SK-N-SH (cell line): ENCODE results near the gene BNIP5. TPM values are rescaled to one million over a fixed set of nuclear protein-coding genes. Genes with fewer than 3 reads are reported as not detected.

Experiments used
- CTCF ChIA-PET: fragments of 300-600, 350-600 bp; formaldehyde crosslinking; extraction: SDS; loops from one replicate; lab custom pipeline; 2021; lab: Yijun Ruan, JAX
- POLR2A ChIA-PET: fragments of 350-600 bp; sonication (Branson Sonifier 250); formaldehyde crosslinking; extraction: SDS; loops from one replicate; lab custom pipeline; 2020; ENCODE audit warnings: antibody characterized with exemption, inconsistent platforms; lab: Yijun Ruan, JAX
- DNase-seq: peaks from one replicate; pipeline ENCODE4 v3.0.0; 2012
- H2AFZ ChIP-seq: fragments of 200-600 bp; sonication (generic); 2 replicates; pipeline ENCODE4 v1.8.1; 2016; ENCODE audit warnings: antibody characterized with exemption, mild to moderate bottlenecking, low read depth
- H3F3A ChIP-seq: fragments of 200-600 bp; sonication (generic); replicated peaks from 2 replicates; pipeline ENCODE3; 2016; ENCODE audit warnings: antibody characterized with exemption, mild to moderate bottlenecking; ENCODE audit not compliant: insufficient read depth
- H3K27ac ChIP-seq, 2 experiments: fragments of 200-500 bp in 1 of 2; fragments of 200-600 bp in 1 of 2; sonication (Bioruptor generic) in 1 of 2; sonication (generic), shearing (Covaris generic) in 1 of 2; 2 replicates each; pipeline versions ENCODE4 v1.5.1 to v1.6.1; 2014 to 2016; ENCODE audit warnings: low read depth in 2 of 2, inconsistent platforms in 1 of 2, low read length in 1 of 2, mild to moderate bottlenecking in 1 of 2, mixed read lengths in 1 of 2
- H3K27me3 ChIP-seq: fragments of 200-600 bp; sonication (generic), shearing (Covaris generic); 2 replicates; pipeline ENCODE4 v1.6.1; 2016; ENCODE audit warnings: mixed run types; ENCODE audit not compliant: insufficient read depth
- H3K36me3 ChIP-seq, 2 experiments: fragments of 200-500 bp in 1 of 2; fragments of 200-600 bp in 1 of 2; sonication (Bioruptor generic) in 1 of 2; sonication (generic) in 1 of 2; replicated peaks in 1 of 2; 2 replicates each; pipeline versions ENCODE3 to v1.5.1; 2014 to 2016; ENCODE audit warnings: low read length in 1 of 2, mild to moderate bottlenecking in 1 of 2; ENCODE audit not compliant: insufficient read depth in 2 of 2, control insufficient read depth in 1 of 2
- H3K4me1 ChIP-seq, 2 experiments: fragments of 200-500 bp in 1 of 2; fragments of 200-600 bp in 1 of 2; sonication (Bioruptor generic) in 1 of 2; sonication (generic), shearing (Covaris generic) in 1 of 2; 2 replicates each; pipeline versions ENCODE4 v1.5.1 to v1.6.1; 2014 to 2016; ENCODE audit warnings: low read depth in 1 of 2, low read length in 1 of 2, mixed run types in 1 of 2; ENCODE audit not compliant: insufficient read depth in 2 of 2, control insufficient read depth in 1 of 2
- H3K4me2 ChIP-seq: fragments of 200-600 bp; sonication (generic), shearing (Covaris generic); 2 replicates; pipeline ENCODE4 v1.6.1; 2017; ENCODE audit warnings: mixed run types
- H3K4me3 ChIP-seq, 2 experiments: fragments of 200-500 bp in 1 of 2; fragments of 200-600 bp in 1 of 2; sonication (Bioruptor generic) in 1 of 2; sonication (generic), shearing (Covaris generic) in 1 of 2; 2 replicates each; pipeline versions ENCODE4 v1.5.1 to v1.8.1; 2014 to 2016; ENCODE audit warnings: low read depth in 2 of 2, inconsistent platforms in 1 of 2, low read length in 1 of 2, mild to moderate bottlenecking in 1 of 2, mixed read lengths in 1 of 2, moderate library complexity in 1 of 2
- H3K79me2 ChIP-seq: fragments of 200-600 bp; sonication (generic); 2 replicates; pipeline ENCODE4 v1.8.1; 2017; ENCODE audit warnings: mild to moderate bottlenecking; ENCODE audit not compliant: insufficient read depth
- H3K9ac ChIP-seq: fragments of 200-600 bp; sonication (generic); 2 replicates; pipeline ENCODE4 v1.6.1; 2017; ENCODE audit warnings: mixed run types
- H3K9me2 ChIP-seq: fragments of 200-600 bp; sonication (generic); 2 replicates; pipeline ENCODE4 v1.6.1; 2017; ENCODE audit warnings: mixed run types
- H3K9me3 ChIP-seq: fragments of 200-600 bp; sonication (generic); 2 replicates; pipeline ENCODE4 v1.6.1; 2017; ENCODE audit warnings: mixed run types, mild to moderate bottlenecking, moderate library complexity
- H4K20me1 ChIP-seq: fragments of 200-600 bp; sonication (generic); 2 replicates; pipeline ENCODE4 v1.6.1; 2017; ENCODE audit warnings: mild to moderate bottlenecking, mixed run types; ENCODE audit not compliant: insufficient read depth
- CHD2 ChIP-seq: fragments of 150-350 bp; IDR thresholded peaks from 2 replicates; pipeline ENCODE4 v1.6.1; 2018; ENCODE audit warnings: low read length; ENCODE audit not compliant: partially characterized antibody
- EZH2phosphoT487 ChIP-seq: fragments of 200-600 bp; sonication (generic); IDR thresholded peaks from 2 replicates; pipeline ENCODE4 v1.6.1; 2017; ENCODE audit warnings: low read depth, mixed run types, mild to moderate bottlenecking, antibody characterized with exemption, moderate library complexity, borderline replicate concordance
- GABPA ChIP-seq: IDR thresholded peaks from 2 replicates; pipeline ENCODE4 v1.4.0; 2012; ENCODE audit warnings: low read depth, mild to moderate bottlenecking
- GATA2 ChIP-seq: sonication (generic); formaldehyde crosslinking; IDR thresholded peaks from 2 replicates; pipeline ENCODE4 v1.5.0; 2020; ENCODE audit warnings: mild to moderate bottlenecking, missing genetic modification reagents
- JUND ChIP-seq: IDR thresholded peaks from 2 replicates; pipeline ENCODE4 v1.4.0; 2012
- POLR2AphosphoS5 ChIP-seq: IDR thresholded peaks from 2 replicates; pipeline ENCODE4 v1.6.1; 2012; ENCODE audit warnings: low read depth, low read length
- RCOR1 ChIP-seq: fragments of 150-350 bp; IDR thresholded peaks from 2 replicates; pipeline ENCODE4 v1.6.1; 2017; ENCODE audit warnings: antibody characterized with exemption, low read length
- RFX5 ChIP-seq: IDR thresholded peaks from 2 replicates; pipeline ENCODE4 v1.6.1; 2012; ENCODE audit warnings: mild to moderate bottlenecking, improper control_type of control experiment, low read length
- RXRA ChIP-seq: IDR thresholded peaks from 2 replicates; pipeline ENCODE4 v1.4.0; 2012; ENCODE audit warnings: low read depth, mild to moderate bottlenecking, borderline replicate concordance
- SMC3 ChIP-seq: IDR thresholded peaks from 2 replicates; pipeline ENCODE4 v1.6.1; 2012; ENCODE audit warnings: low read depth, low read length, improper control_type of control experiment
- TCF12 ChIP-seq: IDR thresholded peaks from 2 replicates; pipeline ENCODE4 v1.4.0; 2012
- TEAD4 ChIP-seq: IDR thresholded peaks from 2 replicates; pipeline ENCODE4 v1.4.0; 2012; ENCODE audit warnings: mild to moderate bottlenecking, borderline replicate concordance; ENCODE audit not compliant: insufficient read depth
- YY1 ChIP-seq: IDR thresholded peaks from 2 replicates; pipeline ENCODE4 v1.4.0; 2012; ENCODE audit warnings: low read depth, mild to moderate bottlenecking
- WGBS: methylation state at CpG from one replicate; pipeline ENCODE4 v1.1.6; 2017; ENCODE audit warnings: low lambda C conversion rate; 5-methylcytosine and 5-hydroxymethylcytosine counted together
- polyA plus RNA-seq, 3 experiments: library from polyadenylated mRNA; depleted of rRNA; stranded (reverse); fragments of >200 nt; gene quantifications; 2 replicates each; pipeline ENCODE4 v1.2.3, GENCODE V29; 2012
- TF ChIP-seq, protein P1 (sequence below): fragments of 150-350 bp; IDR thresholded peaks from 2 replicates; pipeline ENCODE4 v1.6.1; 2017; ENCODE audit warnings: antibody characterized with exemption, low read length, low read depth, borderline replicate concordance
- TF ChIP-seq, protein P2 (sequence below): IDR thresholded peaks from 2 replicates; pipeline ENCODE4 v1.6.1; 2012; ENCODE audit warnings: mild to moderate bottlenecking, low read depth, low read length, moderate library complexity
- TF ChIP-seq, protein P3 (sequence below): fragments of 150-350 bp; IDR thresholded peaks from 2 replicates; pipeline ENCODE4 v1.6.1; 2016; ENCODE audit warnings: mild to moderate bottlenecking, low read depth, low read length
- TF ChIP-seq, protein P4 (sequence below): IDR thresholded peaks from 2 replicates; pipeline ENCODE4 v1.4.0; 2012; ENCODE audit warnings: low read depth
- TF ChIP-seq, protein P5 (sequence below): fragments of 200-600 bp; sonication (generic); IDR thresholded peaks from 2 replicates; pipeline ENCODE4 v1.6.1; 2017; ENCODE audit warnings: antibody characterized with exemption, mild to moderate bottlenecking, moderate library complexity
- TF ChIP-seq, protein P6 (sequence below): IDR thresholded peaks from 2 replicates; pipeline ENCODE4 v1.4.0; 2012; ENCODE audit warnings: low read depth, borderline replicate concordance
- TF ChIP-seq, protein P7 (sequence below): IDR thresholded peaks from 2 replicates; pipeline ENCODE4; 2012

BNIP5 gene
- polyA plus RNA-seq, 1 of the 3 experiments (the other 2 are of a cell fraction) = not detected

DNA sequence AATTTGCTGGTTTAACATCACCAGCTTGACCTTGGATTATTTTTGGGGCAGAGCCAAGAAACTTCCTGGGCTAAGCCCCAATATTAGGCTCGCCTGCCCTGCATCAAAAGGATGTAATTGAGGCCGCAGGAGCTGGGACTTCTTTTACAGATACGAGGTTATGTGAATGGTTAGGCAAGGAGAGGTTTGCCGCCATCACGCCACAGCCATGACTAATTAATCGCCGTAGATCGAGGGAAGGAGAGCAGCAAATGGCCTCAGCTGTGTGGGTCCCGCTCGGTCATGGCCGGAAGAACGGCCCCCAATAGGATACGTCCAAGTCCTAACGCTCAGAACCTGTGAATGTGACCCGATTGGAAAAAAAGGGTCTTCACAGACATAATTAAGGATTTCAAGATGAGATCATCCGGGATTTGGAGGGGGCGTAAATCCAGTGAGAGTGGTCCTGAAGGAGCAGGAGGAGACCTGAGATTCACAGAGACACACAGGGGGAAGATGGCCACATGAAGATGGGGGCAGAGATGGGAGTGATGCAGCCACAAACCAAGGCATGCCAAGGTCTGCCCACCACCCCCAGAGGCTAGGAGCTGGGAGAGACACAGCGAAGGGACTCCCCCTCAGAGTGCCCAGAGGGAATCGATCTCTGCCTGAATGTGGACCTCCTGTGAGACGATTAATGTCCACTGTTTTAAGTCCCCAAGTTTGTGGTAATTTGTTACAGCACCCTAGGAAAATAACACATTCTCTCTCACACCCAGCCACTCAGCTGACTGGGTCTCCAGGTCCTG lies 10.0 kb upstream of the BNIP5 start:
- H3K4me3 ChIP-seq = no peak overlapping the region
- H3K4me2 ChIP-seq = no peak overlapping the region
- DNase-seq = no peak
- no peak overlapping the region for H3K27ac ChIP-seq
- no peaks in the 10 kb centered on the region for H3F3A ChIP-seq
- no peaks in the 10 kb centered on the region for H3K36me3 ChIP-seq
- H3K9me2 ChIP-seq = no peaks in the 10 kb centered on the region
- H3K79me2 ChIP-seq = no peaks in the 10 kb centered on the region
- no peaks in the 10 kb centered on the region for H3K9me3 ChIP-seq
- H3K4me1 ChIP-seq = peaks cover 6 to 9% of the 10 kb centered on the region in 2 experiments; a peak in 2 of 4 replicates
- TF ChIP-seq EZH2phosphoT487 (no peak), SMC3 (no peak), TEAD4 (no peak), RXRA (no peak), GABPA (no peak), CHD2 (no peak), JUND (no peak), POLR2AphosphoS5 (no peak), YY1 (no peak), RCOR1 (no peak), TCF12 (no peak), RFX5 (no peak), GATA2 (CRISPR knock-in tag) (no peak)
- TF ChIP-seq, protein P1, sequence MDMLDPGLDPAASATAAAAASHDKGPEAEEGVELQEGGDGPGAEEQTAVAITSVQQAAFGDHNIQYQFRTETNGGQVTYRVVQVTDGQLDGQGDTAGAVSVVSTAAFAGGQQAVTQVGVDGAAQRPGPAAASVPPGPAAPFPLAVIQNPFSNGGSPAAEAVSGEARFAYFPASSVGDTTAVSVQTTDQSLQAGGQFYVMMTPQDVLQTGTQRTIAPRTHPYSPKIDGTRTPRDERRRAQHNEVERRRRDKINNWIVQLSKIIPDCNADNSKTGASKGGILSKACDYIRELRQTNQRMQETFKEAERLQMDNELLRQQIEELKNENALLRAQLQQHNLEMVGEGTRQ = no peak
- TF ChIP-seq, protein P2, sequence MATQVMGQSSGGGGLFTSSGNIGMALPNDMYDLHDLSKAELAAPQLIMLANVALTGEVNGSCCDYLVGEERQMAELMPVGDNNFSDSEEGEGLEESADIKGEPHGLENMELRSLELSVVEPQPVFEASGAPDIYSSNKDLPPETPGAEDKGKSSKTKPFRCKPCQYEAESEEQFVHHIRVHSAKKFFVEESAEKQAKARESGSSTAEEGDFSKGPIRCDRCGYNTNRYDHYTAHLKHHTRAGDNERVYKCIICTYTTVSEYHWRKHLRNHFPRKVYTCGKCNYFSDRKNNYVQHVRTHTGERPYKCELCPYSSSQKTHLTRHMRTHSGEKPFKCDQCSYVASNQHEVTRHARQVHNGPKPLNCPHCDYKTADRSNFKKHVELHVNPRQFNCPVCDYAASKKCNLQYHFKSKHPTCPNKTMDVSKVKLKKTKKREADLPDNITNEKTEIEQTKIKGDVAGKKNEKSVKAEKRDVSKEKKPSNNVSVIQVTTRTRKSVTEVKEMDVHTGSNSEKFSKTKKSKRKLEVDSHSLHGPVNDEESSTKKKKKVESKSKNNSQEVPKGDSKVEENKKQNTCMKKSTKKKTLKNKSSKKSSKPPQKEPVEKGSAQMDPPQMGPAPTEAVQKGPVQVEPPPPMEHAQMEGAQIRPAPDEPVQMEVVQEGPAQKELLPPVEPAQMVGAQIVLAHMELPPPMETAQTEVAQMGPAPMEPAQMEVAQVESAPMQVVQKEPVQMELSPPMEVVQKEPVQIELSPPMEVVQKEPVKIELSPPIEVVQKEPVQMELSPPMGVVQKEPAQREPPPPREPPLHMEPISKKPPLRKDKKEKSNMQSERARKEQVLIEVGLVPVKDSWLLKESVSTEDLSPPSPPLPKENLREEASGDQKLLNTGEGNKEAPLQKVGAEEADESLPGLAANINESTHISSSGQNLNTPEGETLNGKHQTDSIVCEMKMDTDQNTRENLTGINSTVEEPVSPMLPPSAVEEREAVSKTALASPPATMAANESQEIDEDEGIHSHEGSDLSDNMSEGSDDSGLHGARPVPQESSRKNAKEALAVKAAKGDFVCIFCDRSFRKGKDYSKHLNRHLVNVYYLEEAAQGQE = no peak
- TF ChIP-seq, protein P3, sequence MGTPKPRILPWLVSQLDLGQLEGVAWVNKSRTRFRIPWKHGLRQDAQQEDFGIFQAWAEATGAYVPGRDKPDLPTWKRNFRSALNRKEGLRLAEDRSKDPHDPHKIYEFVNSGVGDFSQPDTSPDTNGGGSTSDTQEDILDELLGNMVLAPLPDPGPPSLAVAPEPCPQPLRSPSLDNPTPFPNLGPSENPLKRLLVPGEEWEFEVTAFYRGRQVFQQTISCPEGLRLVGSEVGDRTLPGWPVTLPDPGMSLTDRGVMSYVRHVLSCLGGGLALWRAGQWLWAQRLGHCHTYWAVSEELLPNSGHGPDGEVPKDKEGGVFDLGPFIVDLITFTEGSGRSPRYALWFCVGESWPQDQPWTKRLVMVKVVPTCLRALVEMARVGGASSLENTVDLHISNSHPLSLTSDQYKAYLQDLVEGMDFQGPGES = no peak
- TF ChIP-seq, protein P4, sequence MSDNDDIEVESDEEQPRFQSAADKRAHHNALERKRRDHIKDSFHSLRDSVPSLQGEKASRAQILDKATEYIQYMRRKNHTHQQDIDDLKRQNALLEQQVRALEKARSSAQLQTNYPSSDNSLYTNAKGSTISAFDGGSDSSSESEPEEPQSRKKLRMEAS = no peak
- TF ChIP-seq, protein P5, sequence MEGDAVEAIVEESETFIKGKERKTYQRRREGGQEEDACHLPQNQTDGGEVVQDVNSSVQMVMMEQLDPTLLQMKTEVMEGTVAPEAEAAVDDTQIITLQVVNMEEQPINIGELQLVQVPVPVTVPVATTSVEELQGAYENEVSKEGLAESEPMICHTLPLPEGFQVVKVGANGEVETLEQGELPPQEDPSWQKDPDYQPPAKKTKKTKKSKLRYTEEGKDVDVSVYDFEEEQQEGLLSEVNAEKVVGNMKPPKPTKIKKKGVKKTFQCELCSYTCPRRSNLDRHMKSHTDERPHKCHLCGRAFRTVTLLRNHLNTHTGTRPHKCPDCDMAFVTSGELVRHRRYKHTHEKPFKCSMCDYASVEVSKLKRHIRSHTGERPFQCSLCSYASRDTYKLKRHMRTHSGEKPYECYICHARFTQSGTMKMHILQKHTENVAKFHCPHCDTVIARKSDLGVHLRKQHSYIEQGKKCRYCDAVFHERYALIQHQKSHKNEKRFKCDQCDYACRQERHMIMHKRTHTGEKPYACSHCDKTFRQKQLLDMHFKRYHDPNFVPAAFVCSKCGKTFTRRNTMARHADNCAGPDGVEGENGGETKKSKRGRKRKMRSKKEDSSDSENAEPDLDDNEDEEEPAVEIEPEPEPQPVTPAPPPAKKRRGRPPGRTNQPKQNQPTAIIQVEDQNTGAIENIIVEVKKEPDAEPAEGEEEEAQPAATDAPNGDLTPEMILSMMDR = no peak
- TF ChIP-seq, protein P6, sequence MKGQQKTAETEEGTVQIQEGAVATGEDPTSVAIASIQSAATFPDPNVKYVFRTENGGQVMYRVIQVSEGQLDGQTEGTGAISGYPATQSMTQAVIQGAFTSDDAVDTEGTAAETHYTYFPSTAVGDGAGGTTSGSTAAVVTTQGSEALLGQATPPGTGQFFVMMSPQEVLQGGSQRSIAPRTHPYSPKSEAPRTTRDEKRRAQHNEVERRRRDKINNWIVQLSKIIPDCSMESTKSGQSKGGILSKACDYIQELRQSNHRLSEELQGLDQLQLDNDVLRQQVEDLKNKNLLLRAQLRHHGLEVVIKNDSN = no peak
- TF ChIP-seq, protein P7, sequence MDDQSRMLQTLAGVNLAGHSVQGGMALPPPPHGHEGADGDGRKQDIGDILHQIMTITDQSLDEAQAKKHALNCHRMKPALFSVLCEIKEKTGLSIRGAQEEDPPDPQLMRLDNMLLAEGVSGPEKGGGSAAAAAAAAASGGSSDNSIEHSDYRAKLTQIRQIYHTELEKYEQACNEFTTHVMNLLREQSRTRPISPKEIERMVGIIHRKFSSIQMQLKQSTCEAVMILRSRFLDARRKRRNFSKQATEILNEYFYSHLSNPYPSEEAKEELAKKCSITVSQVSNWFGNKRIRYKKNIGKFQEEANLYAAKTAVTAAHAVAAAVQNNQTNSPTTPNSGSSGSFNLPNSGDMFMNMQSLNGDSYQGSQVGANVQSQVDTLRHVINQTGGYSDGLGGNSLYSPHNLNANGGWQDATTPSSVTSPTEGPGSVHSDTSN = no peak
- TF ChIP-seq, all 33 proteins: peak for 0
- H2AFZ ChIP-seq = no peak overlapping the region
- CTCF ChIA-PET = interaction anchor here (0.7 to 9.3 kb wide), 6 partner anchors 12 to 44 kb away, joined by 4 to 69 read pairs (median 6); no protein-coding TSS in a partner anchor
- no peaks in the 10 kb centered on the region for H4K20me1 ChIP-seq
- H3K9ac ChIP-seq = no peak overlapping the region
- WGBS = 93% methylated on average over 18 of the region's 20 CpGs
- no peaks in the 10 kb centered on the region for H3K27me3 ChIP-seq
- POLR2A ChIA-PET = no interaction called here
